HG02884 (cell line): ENCODE data around the gene CAMTA1.
"Not testable (repeated sequence)": the region's sequence is repeated elsewhere in the genome, so short reads cannot be mapped to it uniquely, and the experiment has no call there.

Experiments used
- ATAC-seq: cut with Tn5 transposase; IDR thresholded peaks from one replicate; pipeline ENCODE4 v1.9.1; 2021; ENCODE audit warnings: mild to moderate bottlenecking, moderate library complexity; ENCODE audit not compliant: unreplicated experiment

CAMTA1 gene

DNA sequence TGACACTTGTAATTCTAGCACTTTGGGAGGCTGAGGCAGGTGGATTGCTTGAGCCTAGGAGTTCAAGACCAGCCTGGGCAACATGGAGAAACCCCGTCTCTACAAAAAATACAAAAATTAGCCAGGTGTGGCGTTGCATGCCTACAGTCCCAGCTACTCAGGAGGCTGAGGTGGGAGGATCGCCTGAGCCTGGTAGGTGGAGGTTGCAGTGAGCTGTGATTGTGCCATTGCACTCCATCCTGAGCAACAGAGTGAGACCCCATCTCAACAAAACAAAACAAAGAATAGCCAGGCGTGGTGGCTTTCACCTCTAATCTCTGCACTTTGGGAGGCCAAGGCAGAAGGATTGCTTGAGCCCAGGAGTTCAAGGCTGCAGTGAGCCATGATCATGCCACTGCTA lies 922.8 kb downstream of the CAMTA1 start:
- not testable (repeated sequence) for ATAC-seq

DNA sequence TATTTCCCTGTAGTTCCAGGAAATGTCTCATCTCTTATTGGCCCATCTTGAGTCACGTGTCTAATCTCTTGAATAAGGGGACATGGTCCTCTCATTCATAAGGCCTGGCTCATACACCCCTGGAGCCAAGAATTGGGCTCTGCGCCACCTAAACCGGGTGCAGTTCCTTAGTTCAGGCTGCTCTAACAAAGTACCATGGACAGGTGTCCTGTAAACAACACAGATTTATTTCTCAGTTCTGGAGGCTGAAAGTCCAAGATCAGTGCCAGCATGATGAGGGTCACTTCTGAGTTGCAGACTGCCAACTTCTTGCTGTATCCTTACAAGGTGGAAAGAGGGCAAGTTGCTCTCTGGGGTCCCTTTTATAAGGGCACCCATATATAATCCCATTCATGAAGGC lies 925.6 kb downstream of the CAMTA1 start:
- no peak for ATAC-seq

DNA sequence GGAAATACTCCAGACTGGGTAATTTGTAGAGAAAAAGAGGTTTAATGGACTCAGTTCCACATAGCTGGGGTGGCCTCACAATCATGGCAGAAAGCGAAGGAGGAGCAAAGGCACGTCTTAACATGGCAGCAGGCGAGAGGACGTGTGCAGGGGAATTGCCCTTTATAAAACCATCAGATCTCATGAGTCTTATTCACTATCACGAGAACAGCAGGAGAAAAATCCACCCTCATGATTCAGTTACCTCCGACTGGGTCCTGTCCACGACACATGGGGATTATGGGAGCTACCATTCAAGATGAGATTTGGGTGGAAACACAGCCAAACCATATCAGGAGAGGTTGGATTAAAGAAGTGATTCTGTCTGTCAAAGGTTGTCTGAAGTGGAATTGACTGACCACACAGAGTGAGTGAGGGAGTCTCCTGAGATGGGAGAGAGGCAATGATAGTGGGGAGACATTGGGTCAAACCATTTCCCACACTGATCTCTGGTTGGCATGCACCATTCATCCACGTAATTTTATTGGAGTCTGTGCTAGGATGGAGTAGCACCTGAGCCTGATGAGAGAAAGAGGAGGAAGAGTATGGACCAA lies 927.6 kb downstream of the CAMTA1 start:
- ATAC-seq: no peak

DNA sequence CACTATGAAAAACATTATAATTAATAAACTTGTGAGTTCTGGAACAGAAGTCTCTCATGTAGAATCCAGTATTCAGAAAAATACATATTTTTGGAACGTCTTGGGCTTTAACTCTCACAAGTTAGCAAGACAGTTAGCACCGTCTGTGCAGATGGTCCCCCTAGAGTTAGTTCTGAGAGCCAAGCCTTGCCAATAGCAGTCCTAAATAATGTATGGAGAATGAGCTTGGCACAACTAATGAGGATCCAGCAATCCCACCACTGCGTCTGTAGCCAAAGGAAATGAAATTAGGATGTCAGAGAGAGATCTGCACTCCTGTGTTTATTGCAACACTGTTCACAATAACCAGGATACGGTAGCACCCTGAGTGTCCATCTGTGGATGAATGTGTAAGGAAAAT lies 931.3 kb downstream of the CAMTA1 start:
- ATAC-seq: no peak

DNA sequence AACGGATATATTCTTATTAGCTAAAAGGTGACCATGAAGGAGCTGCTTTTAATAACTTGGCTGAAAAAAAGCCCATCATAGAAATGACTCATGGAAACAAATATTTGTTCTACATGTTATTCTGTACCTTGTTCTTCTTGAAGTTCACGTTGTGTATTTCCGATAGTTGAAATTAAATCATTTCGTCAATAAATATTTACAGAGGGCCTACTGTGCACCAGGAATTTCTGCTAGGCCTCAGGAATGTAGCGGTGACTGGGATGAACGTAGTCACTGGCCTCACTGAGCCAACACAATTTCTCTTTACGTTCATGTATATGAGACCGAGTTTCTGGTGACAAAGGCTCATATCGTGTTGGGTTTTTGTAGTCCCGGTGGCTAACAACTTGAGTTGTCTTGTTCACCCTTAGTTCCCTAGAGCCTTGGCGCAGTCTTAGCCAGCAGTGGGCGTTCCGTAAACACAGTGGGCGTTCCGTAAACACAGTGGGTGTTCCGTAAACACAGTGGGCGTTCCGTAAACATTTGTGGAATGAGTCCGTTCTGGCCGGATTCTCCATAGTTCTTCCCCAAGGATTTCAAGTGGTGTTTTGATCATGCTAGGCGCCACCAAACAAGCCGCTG lies 932.6 kb downstream of the CAMTA1 start:
- no peak for ATAC-seq

DNA sequence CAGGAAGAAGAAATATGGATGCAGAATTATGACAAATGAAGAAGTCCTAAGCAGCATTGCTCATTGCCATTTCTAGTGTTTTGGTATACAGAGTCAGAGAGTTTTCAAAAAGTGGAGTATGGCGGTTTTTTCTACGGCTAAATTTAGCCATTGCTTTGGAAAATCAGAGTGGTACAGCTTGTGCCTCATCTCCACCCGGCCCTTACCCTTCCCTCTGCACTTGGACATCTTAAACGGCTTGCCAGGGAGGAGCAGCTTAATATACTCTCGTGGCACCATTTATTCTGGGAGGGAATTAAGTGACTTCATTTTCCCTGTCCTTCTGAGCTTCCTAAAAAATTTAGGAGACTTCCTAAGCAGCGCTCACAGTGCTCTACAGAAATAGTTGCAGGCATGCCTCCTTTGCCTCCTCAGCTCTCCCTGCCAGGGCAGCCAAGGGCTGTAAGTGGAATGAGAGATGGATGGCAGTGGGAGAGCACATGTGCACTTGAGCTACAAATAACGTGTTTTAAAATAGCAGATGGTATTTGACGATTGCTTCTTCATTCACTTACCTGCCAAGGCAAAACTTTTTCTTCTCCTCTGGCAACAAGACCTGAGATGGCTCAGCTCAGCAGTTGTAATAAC lies 934.3 kb downstream of the CAMTA1 start:
- no peak for ATAC-seq

DNA sequence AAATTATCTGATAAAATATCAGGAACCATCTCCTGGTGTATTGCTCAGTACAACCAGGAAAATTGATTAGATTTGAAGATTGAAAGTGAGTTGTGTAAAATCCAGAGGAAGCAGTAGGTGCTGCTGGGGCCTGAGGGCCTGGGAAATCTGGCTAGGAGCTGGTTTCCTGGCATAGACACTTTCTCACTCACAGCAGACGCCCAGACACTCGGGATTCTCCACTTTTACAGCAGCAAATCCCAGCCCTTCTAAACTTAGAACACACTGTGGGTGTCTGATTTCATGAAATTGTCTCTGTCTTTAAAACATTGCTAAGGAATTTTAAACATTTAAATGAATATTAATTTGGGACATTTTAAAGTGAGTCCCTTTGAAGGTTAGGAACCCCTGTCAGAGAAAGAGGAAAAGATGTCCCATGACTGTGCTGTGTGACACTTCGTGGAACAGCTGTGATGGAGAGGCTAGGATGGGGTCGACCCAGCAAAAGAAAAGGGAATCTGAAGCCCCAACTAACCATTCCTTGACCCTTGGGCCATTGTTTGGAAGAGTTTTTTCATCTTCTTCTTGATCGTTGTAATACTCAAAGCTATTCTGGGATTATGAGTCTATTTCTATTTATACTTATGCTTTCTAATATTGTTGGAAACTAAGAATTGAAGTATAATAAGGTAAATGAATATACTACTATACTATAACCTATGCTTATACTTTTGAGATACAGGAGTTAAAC lies 936.9 kb downstream of the CAMTA1 start:
- ATAC-seq: no peak

DNA sequence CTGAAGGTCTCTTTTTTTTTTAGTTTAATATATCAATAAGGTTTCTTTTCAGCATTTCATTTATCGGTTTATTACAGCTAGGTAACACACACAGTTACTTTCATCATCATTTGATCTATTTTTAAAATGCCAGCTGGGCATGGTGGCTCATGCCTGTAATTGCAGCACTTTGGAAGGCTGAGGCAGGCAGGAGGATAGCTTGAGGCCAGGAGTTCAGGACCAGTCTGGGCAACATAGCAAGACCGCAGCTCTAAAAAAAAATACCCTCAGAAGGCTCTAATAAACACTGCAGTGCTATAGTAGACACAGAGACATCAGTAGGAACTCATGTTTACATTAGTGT lies 937.4 kb downstream of the CAMTA1 start:
- ATAC-seq: no peak

DNA sequence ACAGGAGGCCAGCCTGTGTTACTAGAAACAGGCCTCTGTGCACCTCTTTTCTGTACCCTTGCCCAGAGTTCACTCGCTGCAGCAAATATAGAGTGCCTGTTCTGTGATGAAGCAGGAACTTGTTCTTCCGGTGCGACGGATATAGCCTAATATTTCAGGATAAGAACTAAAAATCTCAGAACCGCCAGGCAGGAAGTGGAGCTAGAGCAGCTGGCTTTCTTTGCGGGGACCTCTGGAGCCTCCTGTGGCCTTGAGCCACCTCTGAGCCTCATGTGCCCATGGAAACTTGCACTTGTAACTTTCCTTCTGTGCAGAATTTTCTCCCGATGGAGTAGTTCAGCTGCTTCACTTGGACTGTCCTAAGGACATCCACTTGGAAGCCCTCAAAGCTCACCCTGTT lies 941.4 kb downstream of the CAMTA1 start:
- no peak for ATAC-seq

DNA sequence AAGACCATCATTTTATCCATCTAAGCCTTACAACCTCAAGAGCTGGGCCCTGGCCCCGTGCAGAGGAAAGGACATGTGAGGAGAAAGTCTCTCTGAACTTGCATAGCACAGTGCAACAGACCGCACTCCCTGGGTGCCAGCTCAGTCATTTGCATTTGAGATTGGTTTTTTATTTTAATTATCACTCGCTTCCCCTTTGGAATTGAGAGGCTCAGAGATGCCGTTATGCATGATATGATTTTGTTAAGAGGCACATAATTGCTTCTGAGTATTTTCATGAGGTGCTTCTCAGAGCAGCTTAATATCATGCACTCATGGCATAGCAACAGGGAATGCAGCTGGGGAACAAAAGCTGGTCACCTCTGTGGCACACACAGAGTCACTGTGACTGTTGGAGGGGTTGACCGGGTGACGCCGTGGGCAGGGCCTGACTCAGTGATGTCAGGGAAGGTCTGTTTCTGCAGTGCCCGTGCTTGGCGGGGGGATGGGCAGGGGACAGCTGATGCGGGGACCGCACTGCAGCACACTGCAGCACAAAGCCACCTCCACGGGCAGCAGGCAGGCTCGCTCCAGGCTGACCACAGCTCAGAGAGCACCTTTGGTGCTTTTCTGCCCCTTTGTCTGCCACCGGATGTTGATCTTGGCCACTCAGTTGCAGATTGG lies 942.7 kb downstream of the CAMTA1 start:
- no peak for ATAC-seq

DNA sequence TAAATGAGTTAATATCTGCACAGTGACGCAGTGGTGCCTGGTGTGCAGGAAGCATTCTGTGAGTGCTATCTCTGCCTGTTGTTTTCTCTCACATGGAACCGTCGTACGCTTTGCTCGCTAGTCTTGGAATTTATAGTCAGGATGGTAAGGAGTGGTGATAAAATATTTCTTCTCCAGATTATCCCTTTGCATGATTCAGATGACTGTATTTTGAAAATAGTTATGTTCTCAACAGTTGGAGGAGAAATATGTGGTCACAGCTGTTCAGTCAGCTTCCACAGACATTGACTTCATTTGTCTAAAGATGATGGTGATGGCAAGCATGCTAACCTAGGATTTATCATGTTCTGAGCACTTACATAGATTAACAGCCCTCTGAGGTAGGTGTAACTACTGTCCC lies 944.5 kb downstream of the CAMTA1 start:
- ATAC-seq: no peak

DNA sequence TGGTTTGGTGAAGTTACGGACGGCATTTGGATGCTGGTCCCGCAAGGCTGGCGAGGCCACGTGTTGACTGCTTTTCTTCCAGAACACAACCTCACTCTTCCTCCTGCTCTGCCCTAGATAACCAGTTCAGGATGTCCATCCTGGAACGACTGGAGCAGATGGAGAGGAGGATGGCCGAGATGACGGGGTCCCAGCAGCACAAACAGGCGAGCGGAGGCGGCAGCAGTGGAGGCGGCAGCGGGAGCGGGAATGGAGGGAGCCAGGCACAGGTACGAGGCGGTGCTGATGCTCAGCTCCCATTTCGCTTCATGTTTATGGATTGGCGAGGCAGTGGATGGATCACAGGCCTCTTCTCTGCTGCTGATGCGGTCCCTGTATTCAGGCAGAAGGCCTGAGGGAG lies 947.1 kb downstream of the CAMTA1 start:
- ATAC-seq: no peak

DNA sequence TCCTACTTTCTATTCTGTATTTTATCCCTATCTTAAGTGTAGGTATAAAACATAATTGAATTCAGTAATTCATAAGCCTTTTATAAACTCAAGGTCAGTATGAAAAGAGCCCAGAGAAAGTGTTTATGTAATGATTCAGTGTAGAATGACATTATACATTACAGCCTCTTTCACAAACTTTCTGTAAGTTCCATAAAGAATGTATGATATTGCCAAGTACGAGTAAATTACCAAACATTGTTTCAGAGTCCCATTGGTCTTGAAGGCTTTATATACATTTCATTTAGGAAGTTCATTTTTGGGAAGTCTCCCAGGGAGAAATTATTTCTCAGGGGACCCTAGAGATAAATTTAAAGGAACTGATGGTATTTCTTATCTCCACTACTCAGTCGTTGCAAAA lies 948.0 kb downstream of the CAMTA1 start:
- ATAC-seq: no peak

DNA sequence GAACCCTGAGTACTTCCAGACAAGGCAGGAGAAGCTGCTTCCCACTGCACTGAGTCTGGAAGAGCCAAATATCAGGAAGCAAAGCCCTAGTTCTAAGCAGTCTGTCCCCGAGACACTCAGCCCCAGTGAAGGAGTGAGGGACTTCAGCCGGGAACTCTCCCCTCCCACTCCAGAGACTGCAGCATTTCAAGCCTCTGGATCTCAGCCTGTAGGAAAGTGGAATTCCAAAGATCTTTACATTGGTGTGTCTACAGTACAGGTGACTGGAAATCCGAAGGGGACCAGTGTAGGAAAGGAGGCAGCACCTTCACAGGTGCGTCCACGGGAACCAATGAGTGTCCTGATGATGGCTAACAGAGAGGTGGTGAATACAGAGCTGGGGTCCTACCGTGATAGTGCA lies 952.8 kb downstream of the CAMTA1 start:
- ATAC-seq: no peak

DNA sequence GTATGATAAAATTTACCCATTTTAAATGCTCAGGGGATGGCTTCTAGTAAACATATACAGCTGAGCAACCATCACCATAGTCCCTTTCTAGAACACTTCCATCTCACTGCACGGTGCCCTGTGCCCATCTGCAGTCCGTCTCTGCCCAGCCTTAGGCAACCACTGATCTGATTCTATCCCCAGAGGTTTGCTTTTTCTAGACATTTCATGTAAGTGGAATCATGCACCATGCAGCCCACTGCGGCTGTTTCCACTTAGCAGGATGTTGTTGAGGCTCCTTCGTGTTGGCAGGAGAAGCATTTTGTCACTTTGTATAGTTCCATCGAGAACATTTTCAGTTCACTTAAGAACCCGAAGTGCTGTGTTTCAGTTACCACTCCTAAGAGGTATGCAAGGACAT lies 958.1 kb downstream of the CAMTA1 start:
- no peak for ATAC-seq

DNA sequence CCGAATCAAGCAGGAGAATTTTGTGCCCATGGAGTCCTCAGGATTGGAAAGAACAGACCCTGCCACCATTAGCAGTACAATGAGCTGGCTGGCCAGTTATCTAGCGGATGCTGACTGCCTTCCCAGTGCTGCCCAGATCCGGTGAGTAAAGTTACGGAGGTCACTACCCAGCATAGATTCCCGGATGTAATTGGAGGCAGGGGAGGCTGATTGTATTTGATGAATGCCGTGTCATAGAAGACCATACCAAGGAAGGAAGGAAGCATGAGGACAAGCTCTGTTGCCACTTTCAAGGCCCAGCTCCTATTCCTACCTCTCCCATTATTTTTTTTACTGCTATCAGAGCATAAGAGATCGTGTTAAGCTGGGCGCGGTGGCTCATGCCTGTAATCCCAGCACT lies 959.6 kb downstream of the CAMTA1 start:
- ATAC-seq: no peak

DNA sequence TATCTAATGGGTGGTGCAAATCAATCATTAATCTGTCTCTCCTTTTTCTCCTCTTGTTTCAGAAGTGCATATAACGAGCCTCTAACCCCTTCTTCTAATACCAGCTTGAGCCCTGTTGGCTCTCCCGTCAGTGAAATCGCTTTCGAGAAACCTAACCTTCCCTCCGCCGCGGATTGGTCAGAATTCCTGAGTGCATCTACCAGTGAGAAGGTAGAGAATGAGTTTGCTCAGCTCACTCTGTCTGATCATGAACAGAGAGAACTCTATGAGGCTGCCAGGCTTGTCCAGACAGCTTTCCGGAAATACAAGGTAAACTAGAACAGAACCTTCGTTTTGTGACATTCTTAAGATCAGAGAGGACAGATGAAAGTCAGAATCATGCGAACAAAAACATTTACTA lies 960.5 kb downstream of the CAMTA1 start:
- ATAC-seq: no peak

DNA sequence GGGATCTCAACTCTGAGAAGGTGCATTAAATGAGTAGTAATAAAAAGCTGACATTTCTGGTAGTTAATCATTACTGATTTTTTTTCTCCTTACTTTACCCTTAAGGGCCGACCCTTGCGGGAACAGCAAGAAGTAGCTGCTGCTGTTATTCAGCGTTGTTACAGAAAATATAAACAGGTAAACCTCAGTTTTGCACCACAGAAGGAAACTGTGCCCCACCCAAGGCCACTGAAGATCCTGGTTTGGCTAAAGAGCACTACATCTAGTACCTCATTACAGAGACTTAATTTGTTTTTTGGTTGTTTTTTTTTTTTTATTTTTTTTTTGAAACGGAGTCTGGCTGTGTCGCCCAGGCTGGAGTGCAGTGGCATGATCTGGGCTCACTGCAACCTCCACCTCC lies 962.4 kb downstream of the CAMTA1 start:
- no peak for ATAC-seq

DNA sequence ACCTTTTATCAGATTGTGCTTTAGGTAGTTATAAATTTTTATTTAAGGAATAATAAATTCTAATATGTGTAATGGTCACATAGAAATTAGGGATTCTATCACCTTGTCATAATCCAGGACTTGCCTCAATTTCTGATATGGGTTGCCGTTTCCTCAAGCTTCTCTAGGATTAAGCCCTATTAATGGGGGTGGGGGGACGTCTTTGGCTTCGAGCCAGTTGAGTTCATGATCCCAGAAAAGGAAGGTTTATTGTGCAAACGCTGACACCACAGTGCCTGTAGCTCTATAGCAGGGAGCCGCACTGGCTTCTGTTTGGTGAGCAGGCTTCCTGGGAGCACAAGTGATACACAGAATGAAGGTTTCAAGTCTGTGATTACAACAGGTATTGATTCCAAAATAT lies 963.9 kb downstream of the CAMTA1 start:
- no peak for ATAC-seq

DNA sequence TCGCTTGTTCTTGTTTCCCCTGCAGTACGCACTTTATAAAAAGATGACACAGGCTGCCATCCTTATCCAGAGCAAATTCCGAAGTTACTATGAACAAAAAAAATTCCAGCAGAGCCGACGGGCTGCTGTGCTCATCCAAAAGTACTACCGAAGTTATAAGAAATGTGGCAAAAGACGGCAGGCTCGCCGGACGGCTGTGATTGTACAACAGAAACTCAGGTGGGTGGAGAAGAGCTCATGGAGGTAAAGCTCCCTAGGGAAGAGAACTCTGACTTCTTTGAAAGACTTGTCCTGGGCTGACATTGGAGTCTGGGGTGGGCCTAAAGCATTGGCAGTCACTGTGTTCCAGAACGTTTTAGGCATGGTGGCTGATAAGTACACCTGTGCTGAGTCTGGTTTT lies 965.9 kb downstream of the CAMTA1 start:
- no peak for ATAC-seq

DNA sequence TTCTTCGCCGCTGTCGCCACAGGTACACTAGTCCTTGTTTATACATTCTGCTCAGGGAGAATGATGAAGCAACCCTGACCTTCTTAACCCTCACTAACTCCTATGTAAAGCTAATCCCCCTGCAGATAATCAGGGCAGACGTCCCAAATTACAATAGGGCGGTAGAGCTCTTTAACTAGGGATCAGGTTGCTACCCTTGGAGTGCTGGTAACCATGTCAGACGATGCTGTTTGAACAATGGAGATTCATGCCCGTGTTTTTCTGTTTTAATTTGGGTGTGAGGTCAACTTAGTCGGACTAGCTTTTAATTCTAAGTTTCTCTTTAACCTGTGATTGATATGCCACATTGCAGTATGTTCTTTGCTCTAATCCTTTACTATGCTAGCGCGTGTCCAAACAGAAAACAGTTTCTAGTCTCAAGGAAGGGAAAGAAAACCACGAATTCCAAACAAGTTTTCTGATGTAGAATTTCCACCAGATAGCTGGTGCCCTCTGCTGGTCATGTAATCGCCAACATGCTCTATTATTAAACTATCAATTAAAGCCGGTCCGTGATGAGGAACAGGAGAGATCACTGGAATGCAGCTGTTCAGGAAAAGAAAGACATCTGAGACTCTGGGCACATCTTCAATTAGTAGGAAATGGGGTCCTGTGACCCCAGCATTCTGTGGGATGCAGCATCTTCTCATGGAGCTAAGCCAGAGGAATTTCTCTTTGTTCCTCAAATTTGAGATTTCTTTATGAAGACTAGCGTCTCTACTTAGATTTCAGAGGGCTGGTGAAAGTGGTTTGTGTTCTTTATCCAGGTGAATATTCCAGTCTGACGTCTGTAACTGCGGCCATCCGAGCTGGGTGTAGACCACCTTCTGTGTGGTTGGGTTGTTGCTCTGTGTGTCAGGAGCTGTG lies 967.5 kb downstream of the CAMTA1 start:
- ATAC-seq: no peak
